Large intestine (tissue), 12 donors: ENCODE data around the gene PHB1. TPM values are rescaled to one million over a fixed set of nuclear protein-coding genes. Genes with fewer than 3 reads are reported as not detected.

Experiments used
- DNase-seq, 2 donors: peaks; one replicate each; pipeline versions ENCODE4 v3.0.0 to v3.0.0-alpha.2; 2013
- H3K27ac ChIP-seq: one replicate; pipeline ENCODE4 v1.5.1; 2013; ENCODE audit warnings: low read length
- H3K27me3 ChIP-seq: 2 replicates; pipeline ENCODE4 v1.6.1; 2013; ENCODE audit warnings: low read length; ENCODE audit not compliant: control insufficient read depth, insufficient read depth
- H3K36me3 ChIP-seq: 2 replicates; pipeline ENCODE4 v1.6.1; 2013; ENCODE audit warnings: low read length; ENCODE audit not compliant: control insufficient read depth, insufficient read depth
- H3K4me1 ChIP-seq: one replicate; pipeline ENCODE4 v1.6.1; 2013; ENCODE audit warnings: low read length; ENCODE audit not compliant: control insufficient read depth, insufficient read depth
- H3K4me3 ChIP-seq: one replicate; pipeline ENCODE4 v1.5.1; 2013; ENCODE audit warnings: low read length
- H3K9me3 ChIP-seq: one replicate; pipeline ENCODE4 v1.6.1; 2013; ENCODE audit warnings: mild to moderate bottlenecking, low read depth, low read length, moderate library complexity; ENCODE audit not compliant: control insufficient read depth
- WGBS: methylation state at CpG from one replicate; pipeline ENCODE4 v1.1.5; 2013; ENCODE audit warnings: low lambda C conversion rate; ENCODE audit not compliant: insufficient coverage; 5-methylcytosine and 5-hydroxymethylcytosine counted together
- long read RNA-seq, 11 donors: transcript quantifications; one replicate each; lab custom pipeline, GENCODE V29; 2026
- polyA plus RNA-seq: library from polyadenylated mRNA; unstranded; fragments of 120-200 nt; gene quantifications from one replicate; pipeline ENCODE4 v1.2.1, GENCODE V29; 2013

The PHB1 gene
- 160 TPM for polyA plus RNA-seq
- long read RNA-seq, donor 1, transcript PHB-201 (7 exons, 1,832 nt), result major isoform, 37 of 64 reads
- long read RNA-seq, donor 1, partial matches to known transcripts, result 20 of 64 reads
- long read RNA-seq, donor 1, other reads (novel, unspliced or antisense), result 0 of 64 reads
- long read RNA-seq, donor 2, transcript PHB-202 (5 exons, 847 nt), result minor isoform, 5 of 187 reads
- long read RNA-seq, donor 2, transcript PHB-201 (7 exons, 1,832 nt), result major isoform, 87 of 187 reads
- long read RNA-seq, donor 2, partial matches to known transcripts, result 86 of 187 reads
- long read RNA-seq, donor 2, other reads (novel, unspliced or antisense), result 0 of 187 reads
- long read RNA-seq, donor 3, result 0 reads
- long read RNA-seq, donor 4, partial matches to known transcripts, result 0 of 4 reads
- long read RNA-seq, donor 4, other reads (novel, unspliced or antisense), result 0 of 4 reads
- long read RNA-seq, donor 5, transcript PHB-201 (7 exons, 1,832 nt), result major isoform, 53 of 83 reads
- long read RNA-seq, donor 5, partial matches to known transcripts, result 26 of 83 reads
- long read RNA-seq, donor 5, other reads (novel, unspliced or antisense), result 0 of 83 reads
- long read RNA-seq, donor 6, transcript PHB-201 (7 exons, 1,832 nt), result major isoform, 65 of 99 reads
- long read RNA-seq, donor 6, partial matches to known transcripts, result 26 of 99 reads
- long read RNA-seq, donor 6, other reads (novel, unspliced or antisense), result 0 of 99 reads
- long read RNA-seq, donor 7, transcript PHB-201 (7 exons, 1,832 nt), result major isoform, 29 of 47 reads
- long read RNA-seq, donor 7, partial matches to known transcripts, result 15 of 47 reads
- long read RNA-seq, donor 7, other reads (novel, unspliced or antisense), result 0 of 47 reads
- long read RNA-seq, donor 8, transcript PHB-211 (2 exons, 852 nt), result minor isoform, 5 of 169 reads
- long read RNA-seq, donor 8, transcript PHB-202 (5 exons, 847 nt), result minor isoform, 5 of 169 reads
- long read RNA-seq, donor 8, transcript PHB-201 (7 exons, 1,832 nt), result major isoform, 106 of 169 reads
- long read RNA-seq, donor 8, partial matches to known transcripts, result 51 of 169 reads
- long read RNA-seq, donor 8, other reads (novel, unspliced or antisense), result 0 of 169 reads
- long read RNA-seq, donor 9, transcript PHB-201 (7 exons, 1,832 nt), result major isoform, 80 of 128 reads
- long read RNA-seq, donor 9, partial matches to known transcripts, result 39 of 128 reads
- long read RNA-seq, donor 9, other reads (novel, unspliced or antisense), result 0 of 128 reads
- long read RNA-seq, donor 10, transcript PHB-201 (7 exons, 1,832 nt), result major isoform, 73 of 120 reads
- long read RNA-seq, donor 10, partial matches to known transcripts, result 36 of 120 reads
- long read RNA-seq, donor 10, other reads (novel, unspliced or antisense), result 0 of 120 reads
- long read RNA-seq, donor 11, transcript PHB-201 (7 exons, 1,832 nt), result major isoform, 49 of 74 reads
- long read RNA-seq, donor 11, transcript PHB-211 (2 exons, 852 nt), result minor isoform, 5 of 74 reads
- long read RNA-seq, donor 11, partial matches to known transcripts, result 16 of 74 reads
- long read RNA-seq, donor 11, other reads (novel, unspliced or antisense), result 0 of 74 reads

- no peak within 1 kb of the TSS for H3K27ac ChIP-seq
- H3K27me3 ChIP-seq, result no peaks in the 10 kb centered on the region
- peaks cover 6% of the 10 kb centered on the region for H3K9me3 ChIP-seq
Measured at GRCh38 chr17:49414622-49415350, at the start of gene PHB1. TSS of gene PHB1 (minus strand) at chr17:49414882. CDS start at chr17:49413264, 1,618 bp downstream.

GRCh38 chr17:49464049-49464448, 49.4 kb upstream of the PHB1 start:
- H3K4me1 ChIP-seq, result no peaks in the 10 kb centered on the region
- no peaks in the 10 kb centered on the region for H3K36me3 ChIP-seq
- DNase-seq, result no peak
- no peak overlapping the region for H3K4me3 ChIP-seq
- no peak overlapping the region for H3K27ac ChIP-seq
- WGBS, result no CpG with 5 or more reads among the region's 2 CpGs
- H3K27me3 ChIP-seq, result peaks cover 62% of the 10 kb centered on the region
- H3K9me3 ChIP-seq, result no peaks in the 10 kb centered on the region

More at GRCh38 chr17:49414622-49415350, at the start of gene PHB1:
- 0% methylated on average over 1 of the region's 30 CpGs for WGBS
- DNase-seq, result peak; percentile 98 to 99
- H3K36me3 ChIP-seq, result peaks cover 30% of the 10 kb centered on the region
- H3K4me1 ChIP-seq, result peaks cover 6% of the 10 kb centered on the region
- peak within 1 kb of the TSS; percentile 83 for H3K4me3 ChIP-seq

GRCh38 chr17:49461580-49461979, 46.9 kb upstream of the PHB1 start:
- H3K27me3 ChIP-seq, result peaks cover 65% of the 10 kb centered on the region
- DNase-seq, result no peak

GRCh38 chr17:49460401-49460800, 45.7 kb upstream of the PHB1 start:
- WGBS, result no CpG with 5 or more reads among the region's 7 CpGs
- H3K4me1 ChIP-seq, result no peaks in the 10 kb centered on the region
- H3K27ac ChIP-seq, result no peak overlapping the region
- H3K4me3 ChIP-seq, result no peak overlapping the region
- H3K9me3 ChIP-seq, result no peaks in the 10 kb centered on the region
- no peaks in the 10 kb centered on the region for H3K36me3 ChIP-seq
- DNase-seq, result no peak
- peaks cover 69% of the 10 kb centered on the region for H3K27me3 ChIP-seq

More at GRCh38 chr17:49461580-49461979, 46.9 kb upstream of the PHB1 start:
- no peaks in the 10 kb centered on the region for H3K36me3 ChIP-seq
- WGBS, result no CpG with 5 or more reads among the region's 2 CpGs
- H3K9me3 ChIP-seq, result no peaks in the 10 kb centered on the region
- H3K4me1 ChIP-seq, result no peaks in the 10 kb centered on the region
- H3K4me3 ChIP-seq, result no peak overlapping the region
- H3K27ac ChIP-seq, result no peak overlapping the region

- Histone ChIP-seq H3K4me3 (no peak overlapping the region), H3K9me3 (no peaks in the 10 kb centered on the region), H3K27me3 (peaks cover 72% of the 10 kb centered on the region), H3K27ac (no peak overlapping the region), H3K36me3 (no peaks in the 10 kb centered on the region), H3K4me1 (no peaks in the 10 kb centered on the region)
- DNase-seq, result no peak
- WGBS, result no CpG with 5 or more reads among the region's 7 CpGs
Measured at GRCh38 chr17:49459401-49459984, 44.8 kb upstream of the PHB1 start.

GRCh38 chr17:49457564-49458535, 43.2 kb upstream of the PHB1 start:
- Histone ChIP-seq H3K4me3 (no peak overlapping the region), H3K4me1 (no peaks in the 10 kb centered on the region), H3K9me3 (no peaks in the 10 kb centered on the region), H3K27me3 (peaks cover 69% of the 10 kb centered on the region), H3K36me3 (no peaks in the 10 kb centered on the region), H3K27ac (no peak overlapping the region)
- DNase-seq, result no peak
- WGBS, result 40% methylated on average over 1 of the region's 15 CpGs

GRCh38 chr17:49456183-49456965, 41.7 kb upstream of the PHB1 start:
- Histone ChIP-seq H3K36me3 (no peaks in the 10 kb centered on the region), H3K9me3 (no peaks in the 10 kb centered on the region), H3K4me1 (no peaks in the 10 kb centered on the region), H3K4me3 (no peak overlapping the region), H3K27ac (peak overlapping the region; percentile 52), H3K27me3 (peaks cover 63% of the 10 kb centered on the region)
- WGBS, result 100% methylated on average over 1 of the region's 5 CpGs
- no peak for DNase-seq

GRCh38 chr17:49455272-49455861, 40.7 kb upstream of the PHB1 start:
- no CpG with 5 or more reads among the region's 9 CpGs for WGBS

More at GRCh38 chr17:49455272-49455861, 40.7 kb upstream of the PHB1 start:
- Histone ChIP-seq H3K9me3 (no peaks in the 10 kb centered on the region), H3K36me3 (no peaks in the 10 kb centered on the region), H3K4me1 (no peaks in the 10 kb centered on the region), H3K27ac (peak overlapping the region; percentile 52), H3K27me3 (peaks cover 53% of the 10 kb centered on the region), H3K4me3 (no peak overlapping the region)
- no peak for DNase-seq
